HepG2 (cell line): ENCODE data around the gene NISCH. TPM values are rescaled to one million over a fixed set of nuclear protein-coding genes. Genes with fewer than 3 reads are reported as not detected.

ENCODE experiments used
- ARNTL ChIP-seq: sonication (generic); formaldehyde crosslinking; IDR thresholded peaks from 2 replicates; pipeline ENCODE4 v1.4.0; 2020; ENCODE audit warnings: mild to moderate bottlenecking, missing genetic modification reagents
- DPF2 ChIP-seq: sonication (generic); formaldehyde crosslinking; IDR thresholded peaks from 2 replicates; pipeline ENCODE4 v1.4.0; 2020; ENCODE audit warnings: mild to moderate bottlenecking, low read depth, missing genetic modification reagents, borderline replicate concordance
- ELF1 ChIP-seq: sonication (generic); formaldehyde crosslinking; IDR thresholded peaks from 2 replicates; pipeline ENCODE4 v1.4.0; 2020; ENCODE audit warnings: missing genetic modification reagents
- ESRRA ChIP-seq: sonication (generic); formaldehyde crosslinking; IDR thresholded peaks from 2 replicates; pipeline ENCODE4 v1.5.1; 2020; ENCODE audit warnings: mild to moderate bottlenecking, low read depth, missing genetic modification reagents
- FOXO1 ChIP-seq: sonication (generic); formaldehyde crosslinking; IDR thresholded peaks from 2 replicates; pipeline ENCODE4 v1.4.0; 2020; ENCODE audit warnings: missing genetic modification reagents
- GATAD2A ChIP-seq: IDR thresholded peaks from 2 replicates; pipeline ENCODE4 v1.6.1; 2016
- HCFC1 ChIP-seq: fragments of 150-350 bp; IDR thresholded peaks from 2 replicates; pipeline ENCODE4 v1.6.1; 2014; ENCODE audit warnings: low read depth, low read length
- HNF1B ChIP-seq: sonication (generic); formaldehyde crosslinking; IDR thresholded peaks from 2 replicates; pipeline ENCODE4 v1.5.1; 2020; ENCODE audit warnings: mild to moderate bottlenecking, moderate library complexity, missing genetic modification reagents
- KAT8 ChIP-seq: IDR thresholded peaks from 2 replicates; pipeline ENCODE4 v1.6.1; 2016; ENCODE audit warnings: missing genetic modification reagents, missing compliant biosample characterization
- PAF1 ChIP-seq: IDR thresholded peaks from 2 replicates; pipeline ENCODE4 v1.6.1; 2016; ENCODE audit warnings: missing genetic modification reagents, missing compliant biosample characterization
- RBM22 ChIP-seq: fragments of 200-400 bp; formaldehyde crosslinking; optimal IDR thresholded peaks from 2 replicates; pipeline ENCODE3; 2017; ENCODE audit warnings: mild to moderate bottlenecking, low read length, moderate library complexity
- RORA ChIP-seq: sonication (generic); formaldehyde crosslinking; IDR thresholded peaks from 2 replicates; pipeline ENCODE4 v1.5.0; 2020; ENCODE audit warnings: mild to moderate bottlenecking, missing genetic modification reagents, moderate library complexity
- SOX5 ChIP-seq: IDR thresholded peaks from 2 replicates; pipeline ENCODE4 v1.6.1; 2016; ENCODE audit warnings: borderline replicate concordance
- TCF7 ChIP-seq: sonication (generic); IDR thresholded peaks from 2 replicates; pipeline ENCODE4 v1.6.1; 2016; ENCODE audit warnings: antibody characterized with exemption, low read depth
- UBTF ChIP-seq: sonication (generic); formaldehyde crosslinking; IDR thresholded peaks from 2 replicates; pipeline ENCODE4 v1.4.0; 2020; ENCODE audit warnings: mild to moderate bottlenecking, missing genetic modification reagents
- XRCC5 ChIP-seq: fragments of 200-400 bp; formaldehyde crosslinking; optimal IDR thresholded peaks from 2 replicates; pipeline ENCODE3; 2017; ENCODE audit warnings: mild to moderate bottlenecking, low read length
- ZFP36 ChIP-seq: fragments of 150-350 bp; IDR thresholded peaks from 2 replicates; pipeline ENCODE4 v1.6.1; 2018; ENCODE audit warnings: borderline replicate concordance, low read length, low read depth; ENCODE audit not compliant: partially characterized antibody
- ZNF101 ChIP-seq: sonication (generic); formaldehyde crosslinking; IDR thresholded peaks from 2 replicates; pipeline ENCODE4 v1.4.0; 2020; ENCODE audit warnings: mild to moderate bottlenecking, low read depth, missing genetic modification reagents, borderline replicate concordance
- ZNF503 ChIP-seq: sonication (generic); formaldehyde crosslinking; IDR thresholded peaks from 2 replicates; pipeline ENCODE4 v1.4.0; 2020; ENCODE audit warnings: missing genetic modification reagents
- ZNF598 ChIP-seq: sonication (generic); formaldehyde crosslinking; IDR thresholded peaks from 2 replicates; pipeline ENCODE4 v1.5.1; 2020; ENCODE audit warnings: mild to moderate bottlenecking, missing genetic modification reagents, borderline replicate concordance
- polyA plus RNA-seq, 8 experiments: library from polyadenylated mRNA; depleted of rRNA in 3 of 8; stranded (reverse) in 7 of 8; unstranded in 1 of 8; fragments of >200 nt; fragmentation: Illumina TruSeq in 4 of 8; extraction: Trizol in 4 of 8; gene quantifications; 2 replicates each; pipeline versions ENCODE4 v1.2.1 to v1.2.3, GENCODE V29; 2011 to 2016; ENCODE audit warnings: low read depth in 4 of 8, missing spikeins in 1 of 8, mixed read lengths in 1 of 8; ENCODE audit not compliant: insufficient read depth in 1 of 8
- total RNA-seq, 5 experiments: library from RNA; depleted of rRNA; stranded (reverse); fragments of >200 nt; fragmentation: Illumina TruSeq; extraction: Trizol; gene quantifications; 2 replicates each; pipeline ENCODE4 v1.2.3, GENCODE V29; 2016; ENCODE audit warnings: low read depth in 1 of 5
- TF ChIP-seq, protein P1 (sequence below): sonication (generic); formaldehyde crosslinking; IDR thresholded peaks from 2 replicates; pipeline ENCODE4 v1.5.0; 2020; ENCODE audit warnings: missing genetic modification reagents, mild to moderate bottlenecking, borderline replicate concordance

Gene NISCH
- total and polyA plus RNA-seq, 2 of the 13 experiments (the other 11 are each of a cell fraction or from before 2014, with no cell fraction given) = 27.0 to 47.6 TPM

DNA sequence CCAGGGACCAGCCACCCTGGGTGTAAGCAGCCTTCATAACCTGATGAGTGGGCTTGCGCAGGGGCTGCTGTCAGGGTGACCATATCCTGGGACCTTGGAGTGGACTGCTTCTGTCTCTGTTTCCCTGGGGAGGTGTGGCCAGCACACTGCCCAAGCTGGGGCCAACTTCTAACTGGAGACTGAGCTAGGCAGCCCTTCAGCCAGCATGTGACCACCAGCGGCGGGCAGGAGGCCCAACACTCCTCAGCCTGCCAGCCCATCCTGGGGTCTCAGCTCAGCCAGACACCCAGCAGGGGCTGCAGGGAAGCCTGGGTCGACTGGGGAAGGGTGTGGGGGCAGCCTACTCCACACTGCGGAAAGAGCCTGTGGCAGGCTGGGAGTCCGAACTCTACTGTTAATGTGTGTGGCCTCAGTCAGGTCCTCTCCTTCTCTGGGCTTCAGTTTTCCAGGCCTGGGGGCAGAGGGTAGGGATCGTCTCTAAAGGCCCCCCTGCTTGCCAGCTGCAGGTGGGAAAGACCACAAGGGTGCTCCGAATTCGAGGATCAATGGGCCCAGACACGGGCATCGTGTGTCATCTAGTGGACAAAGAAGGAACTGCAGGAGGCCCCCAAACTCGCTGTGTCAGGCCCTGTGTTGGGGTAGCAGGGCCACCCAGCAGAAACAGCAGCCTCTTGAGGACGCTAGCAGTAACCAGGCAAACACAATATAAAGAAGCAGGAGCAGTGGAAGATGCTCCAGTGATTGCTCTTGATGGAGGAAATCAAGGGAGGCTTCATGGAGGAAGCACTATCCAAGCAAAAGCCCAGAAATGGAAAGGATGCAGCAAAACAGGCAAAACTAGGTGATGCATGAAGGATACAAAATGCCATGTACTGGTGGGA lies 8.5 kb upstream of the NISCH start (continued):
- TF ChIP-seq ZNF101 (CRISPR knock-in tag) = no peak
- TF ChIP-seq GATAD2A (CRISPR knock-in tag) = peak; percentile 51; the same call in 1 of the 2 replicates
- 0 out of 2 replicates have a peak, but pooled peaks have one; percentile 16 for TF ChIP-seq ELF1
- no peak for TF ChIP-seq ZNF503
- TF ChIP-seq ESRRA (CRISPR knock-in tag) = 0 out of 2 replicates have a peak, but pooled peaks have one; percentile 51
- peak; percentile 59 for TF ChIP-seq XRCC5
- 0 out of 2 replicates have a peak, but pooled peaks have one; percentile 57 for TF ChIP-seq ZNF598 (CRISPR knock-in tag)
- no peak for TF ChIP-seq TCF7
- TF ChIP-seq HCFC1 = no peak
- no peak for TF ChIP-seq DPF2 (CRISPR knock-in tag)
- TF ChIP-seq FOXO1 (CRISPR knock-in tag) = 0 out of 2 replicates have a peak, but pooled peaks have one; percentile 12
- TF ChIP-seq RBM22 = no peak
- no peak for TF ChIP-seq ARNTL
- TF ChIP-seq HNF1B = peak; percentile 71
- peak; percentile 54; the same call in 1 of the 2 replicates for TF ChIP-seq SOX5
- TF ChIP-seq PAF1 = no peak
- peak; percentile 52; the same call in 1 of the 2 replicates for TF ChIP-seq KAT8
- no peak for TF ChIP-seq RORA (CRISPR knock-in tag)
- no peak for TF ChIP-seq ZFP36
- TF ChIP-seq, protein P1, sequence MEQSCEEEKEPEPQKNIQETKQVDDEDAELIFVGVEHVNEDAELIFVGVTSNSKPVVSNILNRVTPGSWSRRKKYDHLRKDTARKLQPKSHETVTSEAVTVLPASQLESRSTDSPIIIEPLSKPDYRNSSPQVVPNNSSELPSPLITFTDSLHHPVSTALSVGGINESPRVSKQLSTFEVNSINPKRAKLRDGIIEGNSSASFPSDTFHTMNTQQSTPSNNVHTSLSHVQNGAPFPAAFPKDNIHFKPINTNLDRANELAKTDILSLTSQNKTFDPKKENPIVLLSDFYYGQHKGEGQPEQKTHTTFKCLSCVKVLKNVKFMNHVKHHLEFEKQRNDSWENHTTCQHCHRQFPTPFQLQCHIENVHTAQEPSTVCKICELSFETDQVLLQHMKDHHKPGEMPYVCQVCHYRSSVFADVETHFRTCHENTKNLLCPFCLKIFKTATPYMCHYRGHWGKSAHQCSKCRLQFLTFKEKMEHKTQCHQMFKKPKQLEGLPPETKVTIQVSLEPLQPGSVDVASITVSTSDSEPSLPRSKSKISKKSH (CRISPR knock-in tag) = 0 out of 2 replicates have a peak, but pooled peaks have one; percentile 10
- TF ChIP-seq UBTF (CRISPR knock-in tag) = no peak; the same call in 1 of the 2 replicates
